DOHH2 (cell line): ENCODE data around the gene RAPGEF1.

ENCODE experiments used
- H3F3A ChIP-seq: fragments of 200-600 bp; sonication (generic), shearing (Covaris generic); 2 replicates; pipeline ENCODE4 v1.6.0; 2016; ENCODE audit warnings: antibody characterized with exemption, mild to moderate bottlenecking; ENCODE audit not compliant: control insufficient read depth, insufficient read depth
- H3K27ac ChIP-seq: fragments of 200-600 bp; sonication (generic); 2 replicates; pipeline ENCODE4 v1.5.1; 2014; ENCODE audit warnings: low read depth, mild to moderate bottlenecking, low read length, moderate library complexity
- H3K27me3 ChIP-seq: fragments of 200-600 bp; sonication (generic); 2 replicates; pipeline ENCODE4 v1.6.1; 2014; ENCODE audit warnings: mild to moderate bottlenecking, low read length, mixed read lengths; ENCODE audit not compliant: control insufficient read depth
- H3K36me3 ChIP-seq: fragments of 200-600 bp; sonication (generic); 2 replicates; pipeline ENCODE4 v1.6.1; 2014; ENCODE audit warnings: mild to moderate bottlenecking, low read length, moderate library complexity, mixed read lengths; ENCODE audit not compliant: control insufficient read depth
- H3K4me1 ChIP-seq: fragments of 200-600 bp; sonication (generic); 2 replicates; pipeline ENCODE4 v1.6.1; 2014; ENCODE audit warnings: mild to moderate bottlenecking, low read length, mixed read lengths; ENCODE audit not compliant: control insufficient read depth
- H3K4me2 ChIP-seq: fragments of 200-600 bp; sonication (generic); 2 replicates; pipeline ENCODE4 v1.6.0; 2014; ENCODE audit warnings: mild to moderate bottlenecking, low read length, moderate library complexity
- H3K4me3 ChIP-seq: fragments of 200-600 bp; sonication (generic); 2 replicates; pipeline ENCODE4 v1.5.1; 2014; ENCODE audit warnings: mild to moderate bottlenecking, low read length, mixed read lengths
- H3K79me2 ChIP-seq: fragments of 200-600 bp; sonication (generic); 2 replicates; pipeline ENCODE4 v1.6.1; 2014; ENCODE audit warnings: mild to moderate bottlenecking, low read length, mixed read lengths; ENCODE audit not compliant: control insufficient read depth
- H3K9me2 ChIP-seq: fragments of 200-600 bp; sonication (generic); replicated peaks from 2 replicates; pipeline ENCODE4 v1.6.1; 2014; ENCODE audit warnings: mild to moderate bottlenecking, low read length, mixed read lengths; ENCODE audit not compliant: control insufficient read depth
- H3K9me3 ChIP-seq: fragments of 200-600 bp; sonication (generic); 2 replicates; pipeline ENCODE4 v1.6.1; 2014; ENCODE audit warnings: antibody characterized with exemption, low read length, mixed read lengths; ENCODE audit not compliant: control insufficient read depth, insufficient read depth
- H4K20me1 ChIP-seq: fragments of 200-600 bp; sonication (generic); 2 replicates; pipeline ENCODE4 v1.6.0; 2014; ENCODE audit warnings: low read depth, mild to moderate bottlenecking, antibody characterized with exemption, low read length, moderate library complexity; ENCODE audit not compliant: control insufficient read depth, insufficient read depth
- EZH2phosphoT487 ChIP-seq: fragments of 200-600 bp; sonication (generic); IDR thresholded peaks from 2 replicates; pipeline ENCODE4 v1.6.1; 2017; ENCODE audit warnings: borderline replicate concordance, mild to moderate bottlenecking, antibody characterized with exemption, low read length, moderate library complexity, mixed read lengths
- TF ChIP-seq, protein P1 (sequence below): fragments of 200-600 bp; sonication (generic); IDR thresholded peaks from one replicate; pipeline ENCODE4 v1.5.1; 2014; ENCODE audit warnings: antibody characterized with exemption, mild to moderate bottlenecking, low read depth, low read length; ENCODE audit not compliant: poor library complexity, severe bottlenecking

The RAPGEF1 gene

DNA sequence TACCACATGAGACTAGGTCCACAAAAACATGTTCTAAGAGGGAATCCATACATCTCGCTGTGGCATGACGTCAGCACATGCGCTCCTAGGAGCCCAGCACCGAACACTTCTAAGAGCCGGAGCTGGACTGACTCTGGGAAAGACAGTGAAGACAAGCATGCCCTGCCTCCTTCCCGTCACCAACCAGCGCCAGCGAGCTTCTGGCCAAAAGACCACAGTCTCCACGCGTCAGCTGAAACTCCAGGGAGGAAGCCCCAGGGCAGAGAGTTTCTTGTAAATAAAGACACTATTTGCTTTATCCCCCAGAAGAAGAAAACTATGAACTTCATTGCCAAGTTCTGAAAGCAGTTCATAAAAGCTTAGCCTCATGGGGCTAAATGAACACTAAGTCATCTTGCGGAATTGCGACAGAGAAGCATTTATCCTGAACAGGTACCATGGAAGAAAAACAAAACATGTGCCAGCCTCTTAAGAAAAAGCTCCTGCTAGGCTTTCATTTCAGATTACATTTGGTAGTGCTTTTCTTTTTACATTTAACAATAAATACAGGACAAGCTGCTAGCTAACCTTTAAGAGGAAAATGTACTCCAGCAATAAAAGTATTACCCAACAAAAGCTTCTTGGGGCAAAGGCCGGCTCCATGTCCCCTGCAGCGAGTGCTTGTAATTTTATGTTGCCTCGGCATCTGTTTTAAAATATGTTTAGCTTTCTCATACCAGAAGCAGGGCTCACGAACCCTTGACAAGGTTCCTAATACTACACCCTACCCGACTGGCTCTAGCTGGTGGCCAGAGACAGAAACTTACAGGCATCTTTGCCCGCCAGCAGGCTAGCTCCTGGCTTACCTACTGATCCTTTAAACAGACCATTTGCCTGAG, 98.0 kb downstream of the RAPGEF1 start:
- no peak overlapping the region for H3K4me2 ChIP-seq
- no peak overlapping the region for H3K4me3 ChIP-seq

DNA sequence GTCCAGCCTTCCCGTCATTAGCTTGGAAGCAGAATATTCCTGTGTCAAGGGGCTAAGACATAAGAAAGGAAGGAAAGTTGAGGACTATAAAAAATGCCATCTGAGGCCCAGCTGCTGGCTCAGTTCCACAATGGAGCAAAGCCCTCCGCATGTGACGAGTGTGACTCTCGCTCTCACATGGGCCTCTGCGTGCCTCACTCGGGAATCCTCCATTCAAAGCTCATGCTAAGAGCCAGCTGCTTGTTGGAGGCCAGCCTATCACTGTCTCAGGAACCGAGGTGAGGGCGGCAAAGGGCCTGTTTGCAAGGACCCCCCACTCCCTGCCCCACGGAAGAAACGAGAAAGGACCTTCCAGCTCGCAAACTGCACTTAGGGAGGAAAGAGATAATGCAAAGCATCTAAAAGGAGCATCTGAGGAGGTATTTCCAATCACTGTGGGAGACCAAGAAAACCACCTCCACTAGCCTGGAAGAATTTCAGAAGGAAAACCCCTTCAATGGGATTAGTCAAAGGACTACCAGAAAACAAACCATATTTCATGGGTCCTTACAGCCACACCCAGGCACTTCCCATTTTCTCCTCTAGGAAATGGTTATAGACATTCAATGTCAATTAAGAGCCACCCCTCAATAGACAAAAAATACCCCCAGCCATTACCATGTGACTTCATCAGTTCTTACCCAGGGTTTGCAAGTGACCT, 99.3 kb downstream of the RAPGEF1 start:
- Histone ChIP-seq H4K20me1 (no peaks in the 10 kb centered on the region; the same call in 1 of the 2 replicates), H3K27ac (no peak overlapping the region), H3K4me2 (no peak overlapping the region), H3K9me3 (no peaks in the 10 kb centered on the region), H3K36me3 (peaks cover 91% of the 10 kb centered on the region), H3K27me3 (no peaks in the 10 kb centered on the region), H3K4me3 (no peak overlapping the region), H3K9me2 (no peaks in the 10 kb centered on the region), H3K4me1 (peaks cover 5% of the 10 kb centered on the region; the same call in 1 of the 2 replicates), H3K79me2 (peaks cover 15% of the 10 kb centered on the region), H3F3A (no peaks in the 10 kb centered on the region)
- TF ChIP-seq, protein P1, sequence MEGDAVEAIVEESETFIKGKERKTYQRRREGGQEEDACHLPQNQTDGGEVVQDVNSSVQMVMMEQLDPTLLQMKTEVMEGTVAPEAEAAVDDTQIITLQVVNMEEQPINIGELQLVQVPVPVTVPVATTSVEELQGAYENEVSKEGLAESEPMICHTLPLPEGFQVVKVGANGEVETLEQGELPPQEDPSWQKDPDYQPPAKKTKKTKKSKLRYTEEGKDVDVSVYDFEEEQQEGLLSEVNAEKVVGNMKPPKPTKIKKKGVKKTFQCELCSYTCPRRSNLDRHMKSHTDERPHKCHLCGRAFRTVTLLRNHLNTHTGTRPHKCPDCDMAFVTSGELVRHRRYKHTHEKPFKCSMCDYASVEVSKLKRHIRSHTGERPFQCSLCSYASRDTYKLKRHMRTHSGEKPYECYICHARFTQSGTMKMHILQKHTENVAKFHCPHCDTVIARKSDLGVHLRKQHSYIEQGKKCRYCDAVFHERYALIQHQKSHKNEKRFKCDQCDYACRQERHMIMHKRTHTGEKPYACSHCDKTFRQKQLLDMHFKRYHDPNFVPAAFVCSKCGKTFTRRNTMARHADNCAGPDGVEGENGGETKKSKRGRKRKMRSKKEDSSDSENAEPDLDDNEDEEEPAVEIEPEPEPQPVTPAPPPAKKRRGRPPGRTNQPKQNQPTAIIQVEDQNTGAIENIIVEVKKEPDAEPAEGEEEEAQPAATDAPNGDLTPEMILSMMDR, result no peak
- no peak for TF ChIP-seq EZH2phosphoT487

More for the DNA sequence above, 98.0 kb downstream of the RAPGEF1 start:
- Histone ChIP-seq H3K79me2 (peaks cover 26% of the 10 kb centered on the region), H3K36me3 (peaks cover 91% of the 10 kb centered on the region), H3K4me1 (0 out of 2 replicates have a peak, but pooled peaks cover 4% of the 10 kb centered on the region), H3K27me3 (no peaks in the 10 kb centered on the region), H4K20me1 (no peaks in the 10 kb centered on the region; the same call in 1 of the 2 replicates), H3K9me3 (no peaks in the 10 kb centered on the region), H3F3A (no peaks in the 10 kb centered on the region), H3K27ac (no peak overlapping the region), H3K9me2 (no peaks in the 10 kb centered on the region)
- TF ChIP-seq EZH2phosphoT487, result no peak
- TF ChIP-seq, protein P1, result no peak

DNA sequence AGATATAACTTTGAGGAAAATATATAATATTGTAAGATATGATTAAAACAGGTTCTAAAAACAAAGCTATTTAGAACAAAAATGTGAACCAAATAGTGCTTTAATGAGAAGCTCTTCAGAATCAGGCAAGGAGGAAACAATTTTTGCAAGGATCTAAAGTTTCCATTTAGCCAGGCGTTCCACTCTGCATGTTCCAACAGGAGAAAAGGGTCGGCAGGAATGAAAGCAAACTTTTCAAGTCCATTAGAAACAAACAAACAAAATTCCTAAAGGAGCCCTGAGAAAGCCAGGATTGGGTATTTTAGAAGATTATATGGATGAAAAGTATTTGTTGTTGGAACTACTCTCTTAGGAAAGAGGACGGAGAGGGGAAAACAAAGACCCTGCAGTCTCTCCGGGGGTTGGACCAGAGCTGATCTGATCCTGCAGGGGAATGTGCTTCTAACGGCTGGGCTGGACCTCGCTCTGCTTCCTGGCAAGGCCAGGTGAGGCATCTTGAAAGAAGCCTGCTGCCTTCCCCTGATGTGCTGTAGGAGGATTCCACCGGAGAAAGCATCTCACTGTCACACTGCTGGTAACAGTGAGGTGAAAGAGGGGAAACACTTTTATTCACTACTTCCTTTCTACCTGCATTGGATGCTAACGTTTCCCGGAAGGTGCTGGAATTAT, 100.0 kb downstream of the RAPGEF1 start:
- Histone ChIP-seq H3F3A (no peaks in the 10 kb centered on the region), H3K36me3 (peaks cover 93% of the 10 kb centered on the region), H3K9me3 (no peaks in the 10 kb centered on the region), H3K9me2 (no peaks in the 10 kb centered on the region), H3K27me3 (no peaks in the 10 kb centered on the region), H3K27ac (no peak overlapping the region), H3K4me1 (peaks cover 7% of the 10 kb centered on the region; the same call in 1 of the 2 replicates), H4K20me1 (no peaks in the 10 kb centered on the region; the same call in 1 of the 2 replicates), H3K4me2 (no peak overlapping the region), H3K4me3 (no peak overlapping the region), H3K79me2 (peaks cover 11% of the 10 kb centered on the region)
- TF ChIP-seq, protein P1, result no peak
- TF ChIP-seq EZH2phosphoT487, result no peak
